ENCODE measurements around the gene NKD1. TPM values are rescaled to one million over a fixed set of nuclear protein-coding genes. Genes with fewer than 3 reads are reported as not detected.

Gene NKD1
- total RNA-seq, 1 donor from 2014 or later, result 0.43 TPM

GRCh38 chr16:50607051-50607431 lies 58.8 kb downstream of the NKD1 start:
- peaks cover 17% of the 10 kb centered on the region for H3K4me1 Mint-ChIP-seq (ENCODE audit: unreplicated experiment)
- H3K36me3 Mint-ChIP-seq (ENCODE audit: unreplicated experiment), result no peaks in the 10 kb centered on the region
- no peak for TF ChIP-seq CTCF (IDR thresholded peaks at IDR 0.05)
- peaks cover 3% of the 10 kb centered on the region for H3K27me3 Mint-ChIP-seq (ENCODE audit: unreplicated experiment)
- H3K4me3 Mint-ChIP-seq (ENCODE audit: unreplicated experiment), result no peak overlapping the region
- DNase-seq (ENCODE audit: extremely low spot score, unreplicated experiment), result no peak
- no peak overlapping the region for H3K27ac Mint-ChIP-seq (ENCODE audit: unreplicated experiment)
- no peaks in the 10 kb centered on the region for H3K9me3 Mint-ChIP-seq (ENCODE audit: unreplicated experiment)

- H3K27ac Mint-ChIP-seq (ENCODE audit: unreplicated experiment), result no peak overlapping the region
- peaks cover 5% of the 10 kb centered on the region for H3K27me3 Mint-ChIP-seq (ENCODE audit: unreplicated experiment)
- H3K36me3 Mint-ChIP-seq (ENCODE audit: unreplicated experiment), result no peaks in the 10 kb centered on the region
- TF ChIP-seq CTCF (IDR thresholded peaks at IDR 0.05), result no peak
- peaks cover 17% of the 10 kb centered on the region for H3K4me1 Mint-ChIP-seq (ENCODE audit: unreplicated experiment)
- no peak for DNase-seq (ENCODE audit: extremely low spot score, unreplicated experiment)
- no peaks in the 10 kb centered on the region for H3K9me3 Mint-ChIP-seq (ENCODE audit: unreplicated experiment)
- H3K4me3 Mint-ChIP-seq (ENCODE audit: unreplicated experiment), result no peak overlapping the region
Measured at GRCh38 chr16:50607447-50607846, 59.3 kb downstream of the NKD1 start.

GRCh38 chr16:50607970-50608557 lies 59.9 kb downstream of the NKD1 start:
- H3K27me3 Mint-ChIP-seq (ENCODE audit: unreplicated experiment), result peaks cover 11% of the 10 kb centered on the region
- H3K4me3 Mint-ChIP-seq (ENCODE audit: unreplicated experiment), result no peak overlapping the region
- no peak for DNase-seq (ENCODE audit: extremely low spot score, unreplicated experiment)
- no peak overlapping the region for H3K27ac Mint-ChIP-seq (ENCODE audit: unreplicated experiment)
- H3K36me3 Mint-ChIP-seq (ENCODE audit: unreplicated experiment), result no peaks in the 10 kb centered on the region
- H3K9me3 Mint-ChIP-seq (ENCODE audit: unreplicated experiment), result no peaks in the 10 kb centered on the region
- H3K4me1 Mint-ChIP-seq (ENCODE audit: unreplicated experiment), result peaks cover 15% of the 10 kb centered on the region
- no peak for TF ChIP-seq CTCF (IDR thresholded peaks at IDR 0.05)

- TF ChIP-seq CTCF (IDR thresholded peaks at IDR 0.05), result no peak
- no peak for DNase-seq (ENCODE audit: extremely low spot score, unreplicated experiment)
- Mint-ChIP-seq H3K36me3 (ENCODE audit: unreplicated experiment) (no peaks in the 10 kb centered on the region), H3K4me3 (ENCODE audit: unreplicated experiment) (no peak overlapping the region), H3K9me3 (ENCODE audit: unreplicated experiment) (no peaks in the 10 kb centered on the region), H3K27me3 (ENCODE audit: unreplicated experiment) (peaks cover 16% of the 10 kb centered on the region), H3K4me1 (ENCODE audit: unreplicated experiment) (peaks cover 15% of the 10 kb centered on the region), H3K27ac (ENCODE audit: unreplicated experiment) (no peak overlapping the region)
Measured at GRCh38 chr16:50609049-50609448, 60.9 kb downstream of the NKD1 start.

- no peak overlapping the region for H3K4me3 Mint-ChIP-seq (ENCODE audit: unreplicated experiment)
- no peak for DNase-seq (ENCODE audit: extremely low spot score, unreplicated experiment)
- no peak overlapping the region for H3K27ac Mint-ChIP-seq (ENCODE audit: unreplicated experiment)
- peaks cover 19% of the 10 kb centered on the region for H3K27me3 Mint-ChIP-seq (ENCODE audit: unreplicated experiment)
- H3K36me3 Mint-ChIP-seq (ENCODE audit: unreplicated experiment), result no peaks in the 10 kb centered on the region
- peaks cover 14% of the 10 kb centered on the region for H3K4me1 Mint-ChIP-seq (ENCODE audit: unreplicated experiment)
- TF ChIP-seq CTCF (IDR thresholded peaks at IDR 0.05), result no peak
- H3K9me3 Mint-ChIP-seq (ENCODE audit: unreplicated experiment), result no peaks in the 10 kb centered on the region
Measured at GRCh38 chr16:50609471-50609870, 61.3 kb downstream of the NKD1 start.
